OCI-LY1 (cell line): Measurements from ENCODE around the gene THEM4.
"Not testable (repeated sequence)": the region's sequence is repeated elsewhere in the genome, so short reads cannot be mapped to it uniquely, and the experiment has no call there.

Source experiments
- H2AFZ ChIP-seq: fragments of 200-600 bp; sonication (generic), shearing (Covaris generic); 2 replicates; pipeline ENCODE4 v1.6.0; 2014; ENCODE audit warnings: antibody characterized with exemption, mild to moderate bottlenecking, low read length
- H3F3A ChIP-seq: fragments of 200-600 bp; sonication (generic), shearing (Covaris generic); 2 replicates; pipeline ENCODE4 v1.6.0; 2014; ENCODE audit warnings: mild to moderate bottlenecking, antibody characterized with exemption, low read length, moderate library complexity; ENCODE audit not compliant: insufficient read depth
- H3K27ac ChIP-seq: fragments of 200-600 bp; sonication (generic); 2 replicates; pipeline ENCODE4 v1.5.1; 2014; ENCODE audit warnings: low read length, mixed run types, mild to moderate bottlenecking, low read depth; ENCODE audit not compliant: poor library complexity, severe bottlenecking
- H3K27me3 ChIP-seq: fragments of 200-600 bp; sonication (generic); 2 replicates; pipeline ENCODE4 v1.6.0; 2014; ENCODE audit warnings: antibody characterized with exemption, mild to moderate bottlenecking, low read length, moderate library complexity; ENCODE audit not compliant: insufficient read depth
- H3K36me3 ChIP-seq: fragments of 200-600 bp; sonication (generic); 2 replicates; pipeline ENCODE4 v1.6.1; 2014; ENCODE audit warnings: mild to moderate bottlenecking, antibody characterized with exemption, low read length, moderate library complexity, mixed read lengths; ENCODE audit not compliant: insufficient read depth
- H3K4me1 ChIP-seq: fragments of 200-600 bp; sonication (generic); 2 replicates; pipeline ENCODE4 v1.5.1; 2014; ENCODE audit warnings: mild to moderate bottlenecking, low read length, moderate library complexity; ENCODE audit not compliant: insufficient read depth, severe bottlenecking
- H3K4me2 ChIP-seq: fragments of 200-600 bp; sonication (generic), shearing (Covaris generic); 2 replicates; pipeline ENCODE4 v1.6.1; 2014; ENCODE audit warnings: low read length
- H3K4me3 ChIP-seq: fragments of 200-600 bp; sonication (generic); 2 replicates; pipeline ENCODE4 v1.5.1; 2014; ENCODE audit warnings: low read length, low read depth, mild to moderate bottlenecking, mixed read lengths; ENCODE audit not compliant: poor library complexity, severe bottlenecking
- H3K79me2 ChIP-seq: fragments of 200-600 bp; shearing (Covaris generic); 2 replicates; pipeline ENCODE4 v1.6.1; 2016; ENCODE audit warnings: mixed run types, low read length, mixed read lengths; ENCODE audit not compliant: insufficient read depth
- H3K9ac ChIP-seq: fragments of 200-600 bp; sonication (generic), shearing (Covaris generic); 2 replicates; pipeline ENCODE4 v1.6.1; 2014; ENCODE audit warnings: mild to moderate bottlenecking, low read length, mixed read lengths
- H3K9me2 ChIP-seq: fragments of 200-600 bp; sonication (generic), shearing (Covaris generic); 2 replicates; pipeline ENCODE4 v1.6.1; 2014; ENCODE audit warnings: low read depth, mild to moderate bottlenecking, low read length, mixed read lengths
- H3K9me3 ChIP-seq: fragments of 200-600 bp; shearing (Covaris generic); 2 replicates; pipeline ENCODE4 v1.6.1; 2014; ENCODE audit warnings: low read length, mixed read lengths
- H4K20me1 ChIP-seq: fragments of 200-600 bp; sonication (generic), shearing (Covaris generic); 2 replicates; pipeline ENCODE4 v1.6.0; 2016; ENCODE audit warnings: mild to moderate bottlenecking, low read length; ENCODE audit not compliant: insufficient read depth
- EZH2 ChIP-seq: fragments of 200-600 bp; sonication (generic), shearing (Covaris generic); IDR thresholded peaks from 2 replicates; pipeline ENCODE4 v1.8.0; 2017; ENCODE audit warnings: borderline replicate concordance, mixed run types, mild to moderate bottlenecking, antibody characterized with exemption, low read length, moderate library complexity, mixed read lengths
- TF ChIP-seq, protein P1 (sequence below): fragments of 200-600 bp; sonication (generic), shearing (Covaris generic); IDR thresholded peaks from 2 replicates; pipeline ENCODE4 v1.5.1; 2017; ENCODE audit warnings: mild to moderate bottlenecking, antibody characterized with exemption, low read length, moderate library complexity, mixed read lengths

The THEM4 gene

DNA sequence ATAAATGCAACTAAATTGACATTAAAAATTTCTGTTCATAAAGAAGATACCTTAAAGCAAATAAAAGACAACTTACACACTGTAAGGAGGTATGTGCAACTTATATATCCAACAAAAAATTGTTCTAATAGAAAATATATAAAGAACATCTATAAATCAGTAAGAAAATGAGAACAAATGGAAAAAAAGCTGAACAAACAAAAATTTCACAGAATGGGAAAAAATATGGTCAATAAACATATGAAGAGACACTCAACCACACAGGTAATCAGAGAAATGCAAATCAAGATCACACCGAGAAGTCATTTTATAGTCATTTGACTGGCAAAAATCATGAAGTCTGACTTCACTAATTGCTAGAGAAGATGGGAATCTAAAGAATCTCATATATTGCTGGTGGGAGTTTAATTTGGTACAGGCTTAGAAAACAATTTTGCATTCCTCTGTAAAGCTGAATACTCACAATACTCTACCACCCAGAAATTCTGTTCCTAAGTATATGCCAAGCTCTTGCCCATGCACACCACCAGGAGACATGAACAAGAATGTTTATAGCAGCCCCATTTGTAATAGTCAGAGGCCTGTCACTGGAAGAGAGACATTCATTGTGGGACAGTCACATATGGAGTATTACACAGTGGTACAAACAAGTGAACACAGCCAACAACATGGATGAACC, 33.8 kb downstream of the THEM4 start:
- H3K36me3 ChIP-seq = 0 out of 2 replicates have a peak, but pooled peaks cover 5% of the 10 kb centered on the region
- H3F3A ChIP-seq = no peaks in the 10 kb centered on the region
- no peaks in the 10 kb centered on the region for H3K79me2 ChIP-seq
- H4K20me1 ChIP-seq = no peaks in the 10 kb centered on the region
- no peak overlapping the region for H3K4me2 ChIP-seq
- no peak for TF ChIP-seq EZH2
- TF ChIP-seq, protein P1, sequence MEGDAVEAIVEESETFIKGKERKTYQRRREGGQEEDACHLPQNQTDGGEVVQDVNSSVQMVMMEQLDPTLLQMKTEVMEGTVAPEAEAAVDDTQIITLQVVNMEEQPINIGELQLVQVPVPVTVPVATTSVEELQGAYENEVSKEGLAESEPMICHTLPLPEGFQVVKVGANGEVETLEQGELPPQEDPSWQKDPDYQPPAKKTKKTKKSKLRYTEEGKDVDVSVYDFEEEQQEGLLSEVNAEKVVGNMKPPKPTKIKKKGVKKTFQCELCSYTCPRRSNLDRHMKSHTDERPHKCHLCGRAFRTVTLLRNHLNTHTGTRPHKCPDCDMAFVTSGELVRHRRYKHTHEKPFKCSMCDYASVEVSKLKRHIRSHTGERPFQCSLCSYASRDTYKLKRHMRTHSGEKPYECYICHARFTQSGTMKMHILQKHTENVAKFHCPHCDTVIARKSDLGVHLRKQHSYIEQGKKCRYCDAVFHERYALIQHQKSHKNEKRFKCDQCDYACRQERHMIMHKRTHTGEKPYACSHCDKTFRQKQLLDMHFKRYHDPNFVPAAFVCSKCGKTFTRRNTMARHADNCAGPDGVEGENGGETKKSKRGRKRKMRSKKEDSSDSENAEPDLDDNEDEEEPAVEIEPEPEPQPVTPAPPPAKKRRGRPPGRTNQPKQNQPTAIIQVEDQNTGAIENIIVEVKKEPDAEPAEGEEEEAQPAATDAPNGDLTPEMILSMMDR = no peak
- no peaks in the 10 kb centered on the region for H3K9me3 ChIP-seq
- H3K27me3 ChIP-seq = no peaks in the 10 kb centered on the region
- H3K4me1 ChIP-seq = no peaks in the 10 kb centered on the region
- no peak overlapping the region for H3K9ac ChIP-seq
- no peaks in the 10 kb centered on the region for H3K9me2 ChIP-seq
- no peak overlapping the region for H3K27ac ChIP-seq
- no peak overlapping the region for H2AFZ ChIP-seq
- H3K4me3 ChIP-seq = no peak overlapping the region

DNA sequence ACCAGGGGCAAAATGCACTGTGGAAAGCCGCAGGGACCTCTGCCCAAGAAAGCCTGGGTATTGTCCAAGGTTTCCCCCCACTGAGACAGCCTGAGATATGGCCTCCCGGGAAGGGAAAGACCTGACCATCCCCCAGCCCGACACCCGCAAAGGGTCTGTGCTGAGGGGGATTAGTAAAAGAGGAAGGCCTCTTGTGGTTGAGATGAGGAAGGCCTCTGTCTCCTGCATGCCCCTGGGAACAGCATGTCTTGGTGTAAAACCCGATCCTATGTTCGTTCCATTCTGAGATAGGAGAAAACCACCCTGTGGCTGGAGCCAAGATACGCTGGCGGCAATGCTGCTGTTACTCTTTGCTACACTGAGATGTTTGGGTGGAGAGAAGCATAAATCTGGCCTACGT, 36.5 kb downstream of the THEM4 start:
- not testable (repeated sequence) for H4K20me1 ChIP-seq, H2AFZ ChIP-seq, H3K9ac ChIP-seq, H3K9me2 ChIP-seq, H3K27me3 ChIP-seq, H3K36me3 ChIP-seq, H3F3A ChIP-seq, H3K79me2 ChIP-seq, H3K27ac ChIP-seq, H3K4me2 ChIP-seq, H3K9me3 ChIP-seq, H3K4me3 ChIP-seq, H3K4me1 ChIP-seq

DNA sequence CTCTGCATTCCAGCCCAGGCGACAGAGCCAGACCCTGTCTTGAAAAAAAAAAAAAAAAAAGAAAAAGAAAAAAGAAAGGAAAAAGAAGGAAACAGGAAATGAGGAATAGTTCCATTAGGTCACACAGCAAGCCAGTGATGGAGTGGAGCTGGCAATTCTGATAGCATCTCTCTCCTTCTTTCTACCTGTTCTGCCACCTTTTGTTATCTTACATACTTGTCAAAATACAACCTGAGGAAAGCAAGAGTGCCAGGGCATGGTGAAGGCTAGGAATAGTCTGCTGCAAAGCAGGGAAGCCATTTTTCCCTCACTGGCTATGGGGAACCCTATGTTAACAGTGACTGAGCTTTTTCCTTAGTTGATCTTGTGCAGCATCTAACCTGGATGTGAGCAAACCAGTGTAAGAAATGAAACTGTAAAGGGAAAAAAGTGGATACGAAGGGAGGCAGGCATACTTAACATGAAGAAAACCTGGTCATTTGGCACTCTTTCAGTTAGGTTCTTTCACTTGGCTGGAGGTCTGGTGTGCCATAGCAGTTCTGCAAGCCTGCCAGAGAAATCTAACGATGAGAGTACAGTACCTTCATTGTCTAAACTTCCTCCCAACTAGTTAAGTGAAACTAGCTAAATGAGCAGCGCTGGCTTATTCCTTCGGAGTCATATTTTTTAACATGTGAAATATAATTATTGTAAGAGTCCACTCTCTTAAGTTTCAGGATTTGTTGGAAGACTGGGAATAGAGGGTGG, 37.9 kb downstream of the THEM4 start:
- Histone ChIP-seq H3K27ac (no peak overlapping the region), H3K4me1 (no peaks in the 10 kb centered on the region), H3K9ac (no peak overlapping the region), H3F3A (no peaks in the 10 kb centered on the region), H2AFZ (no peak overlapping the region), H3K9me2 (no peaks in the 10 kb centered on the region), H3K79me2 (no peaks in the 10 kb centered on the region), H4K20me1 (no peaks in the 10 kb centered on the region), H3K4me2 (no peak overlapping the region), H3K9me3 (no peaks in the 10 kb centered on the region), H3K4me3 (no peak overlapping the region), H3K27me3 (no peaks in the 10 kb centered on the region), H3K36me3 (0 out of 2 replicates have a peak, but pooled peaks cover 5% of the 10 kb centered on the region)
- TF ChIP-seq, protein P1 = no peak
- TF ChIP-seq EZH2 = no peak
